NCI-H2029 (cell line): ENCODE measurements around the gene FGF1.
A peak's percentile ranks its signal among the peaks of the same experiment; 100 is the strongest.

ENCODE experiments used
- DNase-seq: peaks from one replicate; lab custom pipeline; 2025; lab: John Stamatoyannopoulos, UW

The FGF1 gene

GRCh38 chr5:142644127-142644526, 41.8 kb downstream of the FGF1 start:
- DNase-seq, result no peak

- no peak for DNase-seq
Measured at GRCh38 chr5:142643634-142644033, 42.3 kb downstream of the FGF1 start.

GRCh38 chr5:142642427-142642826, 43.5 kb downstream of the FGF1 start:
- no peak for DNase-seq

DNA sequence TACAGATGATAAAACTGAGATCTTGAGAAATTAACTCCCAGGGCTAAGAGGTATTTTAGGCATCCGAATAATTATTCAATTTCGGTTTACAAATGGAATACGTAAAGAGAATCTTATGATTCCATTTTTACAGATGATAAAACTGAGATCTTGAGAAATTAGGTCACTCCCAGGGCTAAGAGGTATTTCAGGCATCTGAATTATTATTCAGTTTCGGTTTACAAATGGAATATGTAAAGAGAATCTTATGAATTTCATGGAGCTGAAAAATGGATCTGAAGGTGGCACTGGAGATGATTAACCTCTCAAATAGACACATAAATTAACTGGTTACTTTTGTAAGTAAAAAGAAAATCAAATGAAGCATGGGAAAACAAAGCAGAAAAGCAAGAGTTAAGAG, 44.2 kb downstream of the FGF1 start:
- no peak for DNase-seq

DNA sequence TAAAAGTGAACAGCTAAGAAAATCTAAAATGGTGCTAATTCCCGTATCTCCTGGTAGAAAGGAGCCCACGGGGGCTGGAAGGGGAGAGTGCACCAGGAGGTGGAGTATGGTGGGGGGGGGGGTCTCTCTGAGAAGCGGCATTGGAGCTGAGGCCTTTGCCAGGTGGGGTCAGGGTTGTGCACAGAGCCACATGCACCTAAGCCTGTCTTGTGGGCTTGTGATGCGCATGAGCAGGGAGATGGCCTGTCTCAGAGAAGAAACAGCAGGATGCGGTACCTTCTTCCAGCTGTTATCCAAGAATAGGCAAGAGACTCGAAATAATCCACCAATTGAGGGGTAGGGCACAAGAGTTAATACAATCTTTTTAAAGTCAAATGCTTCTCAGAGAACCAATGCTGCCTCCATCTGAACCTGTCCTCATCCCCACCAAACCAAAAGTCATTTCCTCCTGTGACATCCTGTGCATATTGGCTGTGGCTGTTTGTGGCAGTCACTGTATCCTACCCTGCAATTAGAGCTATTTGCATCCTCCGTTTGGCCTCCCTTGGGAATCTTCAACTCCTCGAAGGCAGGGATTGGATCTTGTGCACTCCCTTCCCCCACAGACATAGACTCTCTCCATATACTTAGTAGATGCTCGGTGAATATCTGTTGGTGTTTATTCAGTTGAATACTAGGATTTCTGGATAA, 45.4 kb downstream of the FGF1 start:
- DNase-seq, result no peak

- no peak for DNase-seq
Measured at GRCh38 chr5:142639455-142639854, 46.4 kb downstream of the FGF1 start.

- DNase-seq, result no peak
Measured at GRCh38 chr5:142637871-142638270, 48.0 kb downstream of the FGF1 start.

GRCh38 chr5:142636698-142637324, 49.1 kb downstream of the FGF1 start:
- no peak for DNase-seq

DNA sequence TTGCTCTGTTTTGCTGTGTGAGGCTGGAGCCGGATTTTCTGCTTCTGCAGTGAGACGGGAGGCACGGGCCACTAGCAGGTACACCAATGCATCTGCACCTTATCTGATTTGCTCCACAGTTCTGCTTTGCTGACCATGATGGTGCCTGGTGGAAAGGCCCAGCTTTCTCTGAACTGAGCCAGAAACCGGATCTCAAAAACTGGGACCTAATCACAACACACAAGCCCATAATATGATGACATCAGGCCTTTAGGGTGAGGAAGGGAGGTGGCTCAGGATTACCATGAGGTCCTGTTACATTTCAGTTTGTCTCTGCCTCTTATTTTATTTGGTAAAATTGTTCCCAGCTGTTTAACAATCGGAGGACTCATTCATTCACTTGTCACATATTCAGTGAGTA, 49.8 kb downstream of the FGF1 start:
- DNase-seq, result no peak

GRCh38 chr5:142634216-142635011, 51.5 kb downstream of the FGF1 start:
- no peak for DNase-seq

DNA sequence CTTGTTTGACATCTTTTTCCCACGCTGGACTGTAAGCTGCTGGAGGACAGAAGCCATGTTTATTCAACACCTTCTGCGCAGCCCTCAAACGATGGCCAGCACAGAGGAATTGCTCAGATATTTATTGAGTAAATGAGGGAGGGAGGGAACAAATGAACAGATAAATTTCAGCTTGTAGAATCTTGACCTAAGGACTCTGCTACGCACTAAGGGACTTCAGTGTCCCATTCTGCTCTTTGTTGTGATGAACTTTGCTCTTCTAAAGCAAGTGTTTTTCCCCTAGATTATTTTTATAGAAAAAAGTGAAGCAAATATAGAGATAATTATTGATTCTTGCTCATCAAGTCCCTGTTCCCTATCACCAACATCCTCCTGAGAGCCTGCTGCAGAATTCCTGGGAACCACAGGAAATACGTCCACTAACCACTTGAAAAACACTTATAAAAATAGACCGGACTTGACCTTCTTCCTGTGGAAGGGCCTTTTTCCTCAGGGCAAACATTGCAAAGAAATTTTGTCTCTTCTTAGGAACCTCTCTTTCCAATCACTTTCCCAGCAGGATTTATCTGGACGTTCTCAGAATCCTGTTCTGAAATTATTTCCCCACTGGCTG, 54.9 kb downstream of the FGF1 start:
- no peak for DNase-seq

DNA sequence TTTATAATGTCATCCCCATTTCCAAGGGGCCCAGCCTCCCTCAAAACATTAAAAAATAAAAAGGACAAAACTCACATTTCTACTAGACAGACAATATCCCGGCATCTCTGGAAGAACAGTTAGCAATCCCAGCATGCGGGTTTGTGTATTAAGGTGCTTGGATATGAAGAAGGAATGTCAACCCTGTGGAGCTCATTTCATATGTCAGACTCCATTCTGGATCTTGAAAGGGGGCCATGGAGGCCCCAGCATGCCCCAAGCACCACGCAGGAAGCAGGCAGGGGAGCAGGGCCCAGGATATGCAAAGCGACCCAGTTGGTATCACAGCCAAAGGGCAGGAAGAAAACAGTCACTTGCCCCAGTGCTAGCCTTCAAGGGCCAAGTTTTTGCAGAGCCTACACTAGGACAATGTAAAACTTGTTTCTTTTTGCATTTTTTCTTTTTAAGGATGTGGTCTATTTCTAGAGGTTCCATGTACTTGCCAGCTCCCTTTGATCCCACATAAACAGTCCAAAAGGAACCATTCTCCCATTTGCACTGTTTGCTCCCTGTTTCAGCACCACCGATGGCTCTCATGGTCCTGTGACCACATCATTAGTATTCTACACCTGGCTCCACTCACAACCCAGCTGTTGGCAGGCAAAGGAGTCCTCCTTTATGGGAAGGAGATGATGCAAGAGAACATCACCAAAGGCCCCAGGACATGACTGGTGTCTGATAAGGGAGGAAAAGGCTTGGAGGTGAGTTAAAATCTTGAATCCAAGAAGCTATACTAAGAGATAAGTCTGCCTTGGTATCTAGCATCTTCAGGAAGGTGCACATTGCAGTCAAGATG, 58.3 kb downstream of the FGF1 start:
- DNase-seq, result peak; percentile 74

- no peak for DNase-seq
Measured at GRCh38 chr5:142626786-142627185, 59.1 kb downstream of the FGF1 start.

GRCh38 chr5:142626099-142626498, 59.8 kb downstream of the FGF1 start:
- no peak for DNase-seq

- no peak for DNase-seq
Measured at GRCh38 chr5:142621227-142621626, 64.7 kb downstream of the FGF1 start.

GRCh38 chr5:142619815-142620214, 66.1 kb downstream of the FGF1 start:
- DNase-seq, result no peak

GRCh38 chr5:142618130-142618523, 67.8 kb downstream of the FGF1 start:
- DNase-seq, result no peak

DNA sequence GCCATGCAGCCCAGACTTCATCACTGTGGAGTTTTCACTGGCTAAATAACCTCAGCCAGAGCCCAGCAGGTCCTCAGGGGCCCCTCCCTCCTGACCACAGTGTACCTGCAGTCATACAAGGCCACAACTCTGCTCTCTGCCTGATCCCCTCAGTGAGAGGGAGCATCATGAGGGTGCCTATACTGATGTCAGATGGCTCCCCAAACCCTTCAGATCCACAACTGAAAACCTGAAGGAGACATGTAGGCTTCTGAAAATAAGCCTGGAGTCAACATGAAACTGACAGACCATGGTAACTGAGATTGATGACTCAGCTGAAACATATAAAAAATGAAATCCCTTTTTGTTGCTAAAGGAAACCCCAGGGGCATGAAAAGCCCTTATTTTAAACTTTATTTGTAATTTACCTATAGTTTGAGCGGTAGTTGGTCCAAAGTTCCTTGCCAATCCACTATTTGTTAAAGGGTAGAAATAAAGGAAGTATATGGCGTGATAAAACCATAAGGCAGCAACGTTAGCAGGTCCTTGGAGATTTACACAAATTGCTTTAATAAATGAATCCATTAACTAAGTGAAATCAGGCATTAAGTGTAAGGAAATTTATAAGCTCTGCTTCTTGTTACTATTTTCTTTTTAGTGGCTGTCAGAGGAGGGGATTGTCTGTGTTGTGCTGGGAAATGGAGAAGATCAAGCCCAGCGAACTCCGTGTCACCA, 68.3 kb downstream of the FGF1 start:
- no peak for DNase-seq

DNA sequence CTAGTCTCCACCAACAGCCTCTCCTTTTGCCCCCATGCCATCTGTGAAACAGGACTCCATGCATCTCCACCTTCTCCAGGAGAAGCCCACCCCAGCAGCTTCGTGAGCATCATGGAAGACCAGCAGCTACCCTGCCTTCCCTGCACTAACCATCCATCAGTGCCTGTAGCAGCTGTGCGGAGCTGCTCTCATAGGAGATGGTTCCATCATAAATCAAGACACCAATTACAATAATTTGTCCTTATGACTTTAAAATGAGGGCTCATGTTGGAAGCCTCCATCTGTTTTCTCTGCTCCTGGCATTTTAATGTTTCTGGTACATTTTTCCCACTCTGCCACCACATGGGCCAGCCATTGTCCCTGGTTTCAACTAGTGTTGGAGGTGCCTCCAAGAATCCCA, 69.9 kb downstream of the FGF1 start:
- DNase-seq, result no peak

DNA sequence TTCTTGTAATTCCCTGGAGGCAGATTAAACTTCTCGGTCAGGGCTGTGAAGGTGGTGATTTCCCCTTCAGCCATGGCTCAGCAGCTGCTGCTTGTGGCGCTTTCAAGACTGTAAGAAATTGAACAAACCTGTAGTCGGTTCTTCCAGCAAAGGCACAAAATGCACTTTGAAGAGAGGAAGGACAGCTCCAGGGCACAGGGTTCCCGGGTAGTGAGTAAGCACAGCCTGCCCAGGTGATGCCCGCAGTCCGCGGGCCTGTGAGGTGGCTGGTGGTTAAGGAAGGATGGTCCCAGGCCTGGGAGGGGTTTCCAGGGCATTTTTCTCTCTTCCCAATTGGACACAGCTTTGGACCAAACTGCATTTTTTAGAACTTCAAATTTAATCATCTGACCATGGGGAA, 71.8 kb downstream of the FGF1 start:
- DNase-seq, result no peak

DNA sequence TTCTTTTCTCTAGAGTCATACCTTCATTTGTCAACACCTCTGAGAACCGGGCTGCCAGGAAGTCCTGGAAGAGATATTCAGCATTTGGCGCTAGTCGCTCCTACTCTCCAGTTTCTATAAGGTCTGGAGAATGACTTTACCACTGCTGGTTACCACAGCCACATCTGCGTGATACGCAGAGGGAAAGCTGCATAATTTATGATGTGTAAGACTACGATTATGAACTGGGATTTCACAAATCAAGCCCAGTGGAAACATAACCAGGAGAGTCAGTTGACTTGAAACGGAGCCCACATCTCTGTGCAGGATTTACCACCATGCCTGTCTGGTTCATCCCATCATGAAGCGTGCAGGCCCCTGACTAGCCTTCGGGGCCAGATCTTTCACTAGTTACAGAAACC, 72.6 kb downstream of the FGF1 start:
- no peak for DNase-seq
